ENCODE data around the gene CCDC180.

DNA sequence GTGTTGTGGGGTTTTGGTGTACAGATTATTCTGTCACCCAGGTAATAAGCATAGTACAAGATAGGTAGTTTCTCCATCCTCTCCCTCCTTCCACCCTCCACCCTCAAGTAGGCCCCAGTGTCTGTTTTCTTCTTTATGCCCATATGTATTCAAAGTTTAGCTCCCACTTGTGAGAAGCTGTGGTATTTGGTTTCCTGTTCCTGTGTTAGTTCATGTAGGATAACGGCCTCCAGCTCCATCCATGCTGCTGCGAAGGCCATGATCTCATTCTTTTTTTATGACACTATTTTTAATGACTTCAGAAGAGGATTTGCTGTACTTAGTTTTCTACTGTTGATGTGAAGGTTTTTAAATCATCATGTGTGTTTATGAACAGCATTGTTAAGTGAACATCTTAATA, 11.9 kb downstream of the CCDC180 start:
- TF ChIP-seq, protein P1, sequence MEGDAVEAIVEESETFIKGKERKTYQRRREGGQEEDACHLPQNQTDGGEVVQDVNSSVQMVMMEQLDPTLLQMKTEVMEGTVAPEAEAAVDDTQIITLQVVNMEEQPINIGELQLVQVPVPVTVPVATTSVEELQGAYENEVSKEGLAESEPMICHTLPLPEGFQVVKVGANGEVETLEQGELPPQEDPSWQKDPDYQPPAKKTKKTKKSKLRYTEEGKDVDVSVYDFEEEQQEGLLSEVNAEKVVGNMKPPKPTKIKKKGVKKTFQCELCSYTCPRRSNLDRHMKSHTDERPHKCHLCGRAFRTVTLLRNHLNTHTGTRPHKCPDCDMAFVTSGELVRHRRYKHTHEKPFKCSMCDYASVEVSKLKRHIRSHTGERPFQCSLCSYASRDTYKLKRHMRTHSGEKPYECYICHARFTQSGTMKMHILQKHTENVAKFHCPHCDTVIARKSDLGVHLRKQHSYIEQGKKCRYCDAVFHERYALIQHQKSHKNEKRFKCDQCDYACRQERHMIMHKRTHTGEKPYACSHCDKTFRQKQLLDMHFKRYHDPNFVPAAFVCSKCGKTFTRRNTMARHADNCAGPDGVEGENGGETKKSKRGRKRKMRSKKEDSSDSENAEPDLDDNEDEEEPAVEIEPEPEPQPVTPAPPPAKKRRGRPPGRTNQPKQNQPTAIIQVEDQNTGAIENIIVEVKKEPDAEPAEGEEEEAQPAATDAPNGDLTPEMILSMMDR (IDR thresholded peaks at IDR 0.05): no peak
- no peak for TF ChIP-seq POLR2A (IDR thresholded peaks at IDR 0.05)

All from body of pancreas (tissue), 4 donors.